Adipocyte (in vitro differentiated cells): Measurements from ENCODE around the gene GNB1L.

Experiments used
- DNase-seq: peaks from one replicate; pipeline ENCODE4 v3.0.0-alpha.2; 2015; ENCODE audit warnings: low read depth
- H3K27me3 ChIP-seq: replicated peaks from 2 replicates; pipeline ENCODE4 v1.7.0; 2013; ENCODE audit warnings: mild to moderate bottlenecking, low read length, moderate library complexity; ENCODE audit not compliant: control insufficient read depth, insufficient read depth
- H3K36me3 ChIP-seq: 2 replicates; pipeline ENCODE4 v1.7.0; 2013; ENCODE audit warnings: low read length, mild to moderate bottlenecking, moderate library complexity; ENCODE audit not compliant: control insufficient read depth, insufficient read depth, severe bottlenecking
- H3K4me1 ChIP-seq: 2 replicates; pipeline ENCODE4 v1.7.0; 2013; ENCODE audit warnings: mild to moderate bottlenecking, low read length, moderate library complexity; ENCODE audit not compliant: control insufficient read depth, insufficient read depth
- H3K4me3 ChIP-seq: 2 replicates; pipeline ENCODE4 v1.7.0; 2013; ENCODE audit warnings: mild to moderate bottlenecking, low read length, moderate library complexity
- H3K9ac ChIP-seq: 2 replicates; pipeline ENCODE4 v1.7.0; 2013; ENCODE audit warnings: mild to moderate bottlenecking, low read length, moderate library complexity
- H3K9me3 ChIP-seq: 2 replicates; pipeline ENCODE4 v1.7.0; 2013; ENCODE audit warnings: mild to moderate bottlenecking, low read length, moderate library complexity; ENCODE audit not compliant: control insufficient read depth

GNB1L gene

GRCh38 chr22:19865141-19865829 lies 10.6 kb upstream of the GNB1L start:
- Histone ChIP-seq H3K4me3 (no peak overlapping the region), H3K9me3 (no peaks in the 10 kb centered on the region)
- DNase-seq: no peak

GRCh38 chr22:19864538-19865106 lies 9.9 kb upstream of the GNB1L start:
- DNase-seq: peak; percentile 11
- no peaks in the 10 kb centered on the region for H3K9me3 ChIP-seq
- H3K27me3 ChIP-seq: no peaks in the 10 kb centered on the region
- no peak overlapping the region for H3K4me3 ChIP-seq
- no peaks in the 10 kb centered on the region for H3K36me3 ChIP-seq
- no peaks in the 10 kb centered on the region for H3K4me1 ChIP-seq
- no peak overlapping the region for H3K9ac ChIP-seq

More at GRCh38 chr22:19865141-19865829, 10.6 kb upstream of the GNB1L start:
- H3K27me3 ChIP-seq: no peaks in the 10 kb centered on the region
- no peaks in the 10 kb centered on the region for H3K36me3 ChIP-seq
- H3K4me1 ChIP-seq: no peaks in the 10 kb centered on the region
- H3K9ac ChIP-seq: no peak overlapping the region

- Histone ChIP-seq H3K4me1 (no peaks in the 10 kb centered on the region), H3K9me3 (no peaks in the 10 kb centered on the region), H3K27me3 (no peaks in the 10 kb centered on the region), H3K9ac (no peak overlapping the region), H3K4me3 (no peak overlapping the region), H3K36me3 (no peaks in the 10 kb centered on the region)
- no peak for DNase-seq
Measured at GRCh38 chr22:19863571-19863970, 8.9 kb upstream of the GNB1L start.

GRCh38 chr22:19862619-19863246 lies 8.1 kb upstream of the GNB1L start:
- H3K36me3 ChIP-seq: no peaks in the 10 kb centered on the region
- DNase-seq: no peak
- H3K27me3 ChIP-seq: no peaks in the 10 kb centered on the region
- H3K9me3 ChIP-seq: no peaks in the 10 kb centered on the region
- H3K9ac ChIP-seq: no peak overlapping the region
- H3K4me1 ChIP-seq: no peaks in the 10 kb centered on the region
- no peak overlapping the region for H3K4me3 ChIP-seq

GRCh38 chr22:19859861-19860510 lies 5.3 kb upstream of the GNB1L start:
- Histone ChIP-seq H3K27me3 (no peaks in the 10 kb centered on the region), H3K9ac (no peak overlapping the region), H3K4me3 (no peak overlapping the region), H3K4me1 (peaks cover 11% of the 10 kb centered on the region), H3K36me3 (no peaks in the 10 kb centered on the region), H3K9me3 (no peaks in the 10 kb centered on the region)
- no peak for DNase-seq

- no peaks in the 10 kb centered on the region for H3K36me3 ChIP-seq
- no peak for DNase-seq
- H3K9me3 ChIP-seq: no peaks in the 10 kb centered on the region
- no peak overlapping the region for H3K4me3 ChIP-seq
- peaks cover 23% of the 10 kb centered on the region for H3K4me1 ChIP-seq
- H3K27me3 ChIP-seq: no peaks in the 10 kb centered on the region
- H3K9ac ChIP-seq: no peak overlapping the region
Measured at GRCh38 chr22:19857382-19857781, 2.7 kb upstream of the GNB1L start.

- H3K27me3 ChIP-seq: no peaks in the 10 kb centered on the region
- no peaks in the 10 kb centered on the region for H3K9me3 ChIP-seq
- H3K36me3 ChIP-seq: peaks cover 16% of the 10 kb centered on the region
- H3K4me3 ChIP-seq: peak overlapping the region; percentile 96
- DNase-seq: peak; percentile 55
- H3K4me1 ChIP-seq: peaks cover 26% of the 10 kb centered on the region
- peak overlapping the region; percentile 97 for H3K9ac ChIP-seq
Measured at GRCh38 chr22:19855504-19856409, 1.1 kb upstream of the GNB1L start.

DNA sequence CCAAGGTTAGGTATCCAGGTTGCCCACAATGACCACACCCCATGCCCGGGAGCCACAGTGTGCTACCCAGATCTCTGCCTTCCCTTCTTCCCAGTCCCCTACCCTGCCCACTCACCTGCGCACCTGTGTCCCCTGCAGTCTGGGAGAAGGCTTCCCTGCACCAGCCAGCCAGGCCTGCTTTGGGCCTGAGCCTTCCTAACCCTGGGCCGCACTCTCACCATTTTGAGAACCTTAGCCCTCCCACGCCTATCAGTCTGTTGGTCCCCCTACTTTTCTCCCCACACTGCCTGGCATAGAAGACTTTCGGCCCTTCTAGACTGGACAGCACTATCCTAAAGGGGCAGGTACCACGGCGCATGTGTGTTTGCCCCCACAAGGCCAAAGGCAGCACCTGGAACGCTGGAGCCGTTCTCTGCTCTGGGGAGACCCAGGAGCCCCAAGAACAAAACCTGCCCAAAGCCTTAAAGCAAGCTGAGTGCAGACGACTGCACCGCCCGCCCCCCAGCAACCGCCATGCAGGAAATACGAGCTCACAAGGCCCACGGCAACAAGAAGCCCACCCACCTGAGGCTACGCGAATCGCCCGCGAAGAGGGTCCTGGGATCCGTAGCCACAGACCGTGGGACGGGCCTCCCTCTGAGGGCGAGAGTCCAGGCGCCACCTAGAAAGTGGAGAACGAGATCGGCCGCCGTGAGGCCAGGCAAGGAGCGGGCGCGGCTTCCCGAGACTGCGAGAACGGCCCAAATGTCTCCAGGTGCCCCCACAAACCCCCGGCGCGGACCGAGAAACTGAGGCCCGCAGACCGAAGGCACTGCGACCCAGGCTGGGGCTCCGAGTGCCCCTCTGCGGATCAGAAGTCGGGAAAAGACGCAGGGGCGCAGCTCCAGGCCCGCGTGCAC lies 546 bp downstream of the GNB1L start:
- Histone ChIP-seq H3K4me1 (peaks cover 26% of the 10 kb centered on the region), H3K27me3 (no peaks in the 10 kb centered on the region), H3K4me3 (peak overlapping the region; percentile 96), H3K9me3 (no peaks in the 10 kb centered on the region), H3K36me3 (peaks cover 23% of the 10 kb centered on the region), H3K9ac (peak overlapping the region; percentile 97)
- no peak for DNase-seq

DNA sequence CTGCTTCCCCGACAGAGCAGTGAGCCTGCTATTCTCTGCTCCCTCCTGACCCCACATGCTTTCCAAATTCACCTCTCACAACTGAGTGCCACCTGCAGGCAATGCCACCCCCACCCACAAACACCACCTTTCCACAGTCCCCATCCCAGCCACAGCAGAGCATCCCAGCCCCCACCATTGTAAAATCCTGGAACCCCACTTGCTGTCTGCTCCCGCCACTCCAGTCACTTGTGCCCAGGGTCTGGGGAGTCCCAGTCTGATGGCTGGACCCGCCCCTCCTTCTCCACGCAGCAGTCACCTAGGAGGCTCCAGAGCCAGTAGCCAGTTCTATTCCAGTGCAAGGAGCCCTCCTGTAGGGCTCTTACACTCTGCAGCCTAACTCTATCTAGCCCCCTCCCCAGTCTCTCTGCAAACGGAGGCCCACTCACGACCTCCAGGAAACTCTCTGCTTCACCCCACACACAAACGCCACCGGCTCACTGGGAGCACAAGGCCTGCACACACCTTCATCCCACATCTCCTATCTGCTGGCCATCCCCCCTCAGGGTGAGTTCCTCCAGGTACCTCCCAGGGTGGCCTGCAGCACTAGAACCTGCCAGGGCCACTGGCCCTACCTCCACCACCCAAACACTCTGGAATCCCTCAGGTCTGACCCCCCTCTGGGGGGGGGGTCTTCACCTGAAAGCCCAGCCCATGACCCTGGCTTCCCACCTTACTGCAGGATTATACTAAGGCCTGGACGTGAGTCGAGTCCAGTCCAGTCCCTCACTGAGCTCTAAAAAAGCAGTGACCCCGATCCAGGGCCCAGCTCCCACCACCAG lies 1.4 kb downstream of the GNB1L start:
- Histone ChIP-seq H3K9me3 (no peaks in the 10 kb centered on the region), H3K4me1 (peaks cover 31% of the 10 kb centered on the region), H3K4me3 (peak overlapping the region; percentile 96), H3K27me3 (no peaks in the 10 kb centered on the region), H3K9ac (peak overlapping the region; percentile 97), H3K36me3 (peaks cover 23% of the 10 kb centered on the region)
- DNase-seq: no peak
